PC-3 (cell line): ENCODE results near the gene EIF2AK2. TPM values are rescaled to one million over a fixed set of nuclear protein-coding genes. Genes with fewer than 3 reads are reported as not detected.
"Not testable (repeated sequence)": the region's sequence is repeated elsewhere in the genome, so short reads cannot be mapped to it uniquely, and the experiment has no call there.

Experiments
- ATAC-seq: fragments of 200-7000 bp; cut with Tn5 transposase; 2 replicates; pipeline ENCODE4 v1.9.1; 2020; ENCODE audit warnings: mild to moderate bottlenecking, moderate library complexity
- Bru-seq: library from RNA; stranded (reverse); fragments of 400-500 nt; gene quantifications from one replicate; lab custom pipeline; 2021; lab: Mats Ljungman, UMichigan
- BruChase-seq, 2 experiments: library from RNA; stranded (reverse); fragments of 400-500 nt; gene quantifications; one replicate each; lab custom pipeline; 2021; lab: Mats Ljungman, UMichigan
- BruUV-seq: library from RNA; stranded (reverse); fragments of 400-500 nt; replicated peaks from 2 replicates; lab custom pipeline; 2021; lab: Mats Ljungman, UMichigan
- CTCF ChIA-PET: fragments of 300-600 bp; sonication (Branson Sonifier 250); formaldehyde crosslinking; loops from one replicate; lab custom pipeline; 2022; ENCODE audit warnings: antibody characterized with exemption; lab: Charles Lee
- POLR2A ChIA-PET: fragments of 300-600 bp; sonication (Branson Sonifier 250); formaldehyde crosslinking; loops from one replicate; lab custom pipeline; 2022; ENCODE audit warnings: antibody characterized with exemption; ENCODE audit not compliant: unreplicated experiment; lab: Charles Lee
- DNase-seq: peaks from one replicate; pipeline ENCODE4 v3.0.0-alpha.2; 2015
- H2AFZ ChIP-seq: fragments of 300-600 bp; sonication (generic); 2 replicates; pipeline ENCODE4 v1.6.0; 2016; ENCODE audit warnings: antibody characterized with exemption, low read length
- H3F3A ChIP-seq: fragments of 300-600 bp; sonication (generic); one replicate; pipeline ENCODE4 v1.6.0; 2017; ENCODE audit warnings: antibody characterized with exemption, low read length, control low read depth, mild to moderate bottlenecking; ENCODE audit not compliant: unreplicated experiment
- H3K27ac ChIP-seq: fragments of 300-600 bp; sonication (generic); 2 replicates; pipeline ENCODE4 v1.5.1; 2016; ENCODE audit warnings: mild to moderate bottlenecking, low read length
- H3K27me3 ChIP-seq: fragments of 300-600 bp; sonication (generic); 2 replicates; pipeline ENCODE4 v1.6.1; 2016; ENCODE audit warnings: low read length, mixed read lengths
- H3K36me3 ChIP-seq: fragments of 300-600 bp; sonication (generic); 2 replicates; pipeline ENCODE4 v1.6.1; 2016; ENCODE audit warnings: low read depth, mixed run types, low read length, mixed read lengths
- H3K4me1 ChIP-seq: fragments of 300-600 bp; sonication (generic); 2 replicates; pipeline ENCODE4 v1.5.1; 2016; ENCODE audit warnings: low read length; ENCODE audit not compliant: insufficient read depth
- H3K4me2 ChIP-seq: fragments of 300-600 bp; sonication (generic); 2 replicates; pipeline ENCODE4 v1.6.0; 2016; ENCODE audit warnings: low read length
- H3K4me3 ChIP-seq: fragments of 300-600 bp; sonication (generic); 2 replicates; pipeline ENCODE4 v1.5.1; 2016; ENCODE audit warnings: mild to moderate bottlenecking, low read length, mixed read lengths
- H3K79me2 ChIP-seq: fragments of 300-600 bp; sonication (generic); 2 replicates; pipeline ENCODE4 v1.6.1; 2017; ENCODE audit warnings: low read length, mixed read lengths
- H3K9ac ChIP-seq: fragments of 300-600 bp; sonication (generic); 2 replicates; pipeline ENCODE4 v1.6.0; 2016; ENCODE audit warnings: mild to moderate bottlenecking, low read length
- H3K9me2 ChIP-seq: fragments of 300-600 bp; sonication (generic); replicated peaks from 2 replicates; pipeline ENCODE4 v1.6.1; 2016; ENCODE audit warnings: mixed run types, low read length, mixed read lengths
- H3K9me3 ChIP-seq: fragments of 300-600 bp; sonication (generic); 2 replicates; pipeline ENCODE4 v1.6.1; 2016; ENCODE audit warnings: low read length, mixed read lengths
- H4K20me1 ChIP-seq: fragments of 300-600 bp; sonication (generic); 2 replicates; pipeline ENCODE4 v1.6.1; 2016; ENCODE audit warnings: low read length, mixed read lengths
- CTCF ChIP-seq: fragments of 300-600 bp; sonication (generic); conservative IDR thresholded peaks from 2 replicates; pipeline ENCODE4 v1.5.1; 2017; ENCODE audit warnings: antibody characterized with exemption, low read depth, mild to moderate bottlenecking, low read length
- EZH2 ChIP-seq: fragments of 300-600 bp; sonication (generic); IDR thresholded peaks from one replicate; pipeline ENCODE4 v1.6.1; 2017; ENCODE audit warnings: antibody characterized with exemption, mild to moderate bottlenecking, low read length; ENCODE audit not compliant: unreplicated experiment
- EZH2phosphoT487 ChIP-seq: fragments of 300-600 bp; sonication (generic); IDR thresholded peaks from 2 replicates; pipeline ENCODE4 v1.6.1; 2018; ENCODE audit warnings: mild to moderate bottlenecking, antibody characterized with exemption, low read length, borderline replicate concordance
- intact Hi-C: fragments of 100-400 bp; cut with micrococcal nuclease; formaldehyde crosslinking; loops from 2 replicates; pipeline ENCODE4 v1.9.0; 2023
- long read RNA-seq: library from polyadenylated mRNA; unstranded; transcript quantifications from one replicate; pipeline ENCODE4 v2.0.0, GENCODE V29; 2021; ENCODE audit not compliant: unreplicated experiment
- total RNA-seq: library from RNA; depleted of rRNA; stranded (reverse); fragments of >200 nt; gene quantifications from 2 replicates; pipeline ENCODE4 v1.2.3, GENCODE V29; 2014; rRNA removed

Gene EIF2AK2
- total RNA-seq (29.3 and 30.9 TPM in 2 replicates), Bru-seq, nascent RNA (percentile 86 among the genes with signal in this experiment), BruChase-seq, experiment 1, labeled RNA remaining after a 6-hour chase (percentile 94 among the genes with signal in this experiment), BruChase-seq, experiment 2, labeled RNA remaining after a 2-hour chase (percentile 97 among the genes with signal in this experiment)
- long read RNA-seq, full-length matches to known transcripts: 64 of 381 reads
- long read RNA-seq, partial matches to known transcripts: 238 of 381 reads
- long read RNA-seq, other reads (novel, unspliced or antisense): 79 of 381 reads

- ChIA-PET CTCF (interaction anchor here (0.6 kb wide), 1 partner anchor 55 kb away, joined by 3 read pairs; no protein-coding TSS in a partner anchor), POLR2A (no interaction called here)
- DNase-seq (peak; percentile 88), ATAC-seq (peak; percentile 90)
- Histone ChIP-seq H4K20me1 (no peaks in the 10 kb centered on the region), H3K36me3 (peaks cover 5% of the 10 kb centered on the region; the same call in 1 of the 2 replicates), H3K27ac (peak within 1 kb of the TSS; percentile 66), H3K79me2 (peaks cover 44% of the 10 kb centered on the region), H2AFZ (peak within 1 kb of the TSS; percentile 88), H3K27me3 (no peaks in the 10 kb centered on the region), H3K9ac (peak within 1 kb of the TSS; percentile 92), H3K4me2 (peak within 1 kb of the TSS; percentile 98), H3F3A (no peaks in the 10 kb centered on the region), H3K9me2 (no peaks in the 10 kb centered on the region), H3K4me3 (peak within 1 kb of the TSS; percentile 84), H3K9me3 (no peaks in the 10 kb centered on the region), H3K4me1 (peaks cover 23% of the 10 kb centered on the region)
- TSS peak; percentile 89 for BruUV-seq
- TF ChIP-seq CTCF (no peak), EZH2phosphoT487 (no peak), EZH2 (no peak)
- intact Hi-C loops: loop anchor here (2.0 kb wide), 1 partner anchor 74 kb away; the partner anchor contains the start of genes CEBPZ and NDUFAF7
Measured at GRCh38 chr2:37156857-37157714, at the start of gene EIF2AK2. EIF2AK2 (minus strand) TSS chr2:37156980; CDS start chr2:37147806, 9,174 bp downstream.

GRCh38 chr2:37205689-37206341 lies 49.0 kb upstream of the EIF2AK2 start:
- POLR2A ChIA-PET: no interaction called here
- Histone ChIP-seq H3F3A (no peaks in the 10 kb centered on the region), H4K20me1 (peaks cover 6% of the 10 kb centered on the region; the same call in 1 of the 2 replicates), H3K4me3 (no peak overlapping the region), H3K27me3 (no peaks in the 10 kb centered on the region), H3K27ac (no peak overlapping the region), H3K9me2 (no peaks in the 10 kb centered on the region), H3K4me2 (no peak overlapping the region), H3K9ac (no peak overlapping the region), H3K36me3 (peaks cover 85% of the 10 kb centered on the region), H3K4me1 (no peaks in the 10 kb centered on the region), H3K9me3 (no peaks in the 10 kb centered on the region), H3K79me2 (peaks cover 57% of the 10 kb centered on the region), H2AFZ (no peak overlapping the region)
- ATAC-seq (no peak), DNase-seq (no peak)
- intact Hi-C loops: no loop called here
- no TSS peak for BruUV-seq
- TF ChIP-seq CTCF (no peak), EZH2phosphoT487 (no peak), EZH2 (no peak)
- CTCF ChIA-PET: no interaction called here

- H3K9ac ChIP-seq, intact Hi-C loops, H3F3A ChIP-seq, H3K9me3 ChIP-seq, CTCF ChIA-PET, BruUV-seq, H3K4me2 ChIP-seq, H3K4me3 ChIP-seq, H4K20me1 ChIP-seq, H2AFZ ChIP-seq, H3K27me3 ChIP-seq, ATAC-seq, H3K9me2 ChIP-seq, POLR2A ChIA-PET, H3K4me1 ChIP-seq, H3K27ac ChIP-seq, DNase-seq: not testable (repeated sequence)
- Histone ChIP-seq H3K36me3 (peaks cover 84% of the 10 kb centered on the region), H3K79me2 (peaks cover 64% of the 10 kb centered on the region)
Measured at GRCh38 chr2:37205071-37205661, 48.4 kb upstream of the EIF2AK2 start.
